Stimulated activated CD8-positive, alpha-beta memory T cell treated with anti-CD3 and anti-CD28 coated beads, Interleukin-2, amount 100 ng/mL, for 48 hours (primary cell): Measurements from ENCODE around the gene NAA60.

ENCODE experiments used
- DNase-seq, 2 donors: peaks; one replicate each; pipeline ENCODE4 v3.0.0-alpha.2; 2020; ENCODE audit warnings: low read depth in 2 of 2

NAA60 gene

GRCh38 chr16:3510416-3510815 is 66.9 kb downstream of the NAA60 start:
- DNase-seq = no peak

GRCh38 chr16:3511286-3512180 is 68.1 kb downstream of the NAA60 start:
- no peak for DNase-seq

GRCh38 chr16:3513892-3514583 is 70.6 kb downstream of the NAA60 start:
- DNase-seq = no peak

- no peak for DNase-seq
Observed at GRCh38 chr16:3514621-3515020, 71.1 kb downstream of the NAA60 start.

- no peak for DNase-seq
Observed at GRCh38 chr16:3515897-3516296, 72.4 kb downstream of the NAA60 start.

- DNase-seq = no peak
Observed at GRCh38 chr16:3518292-3518985, 75.0 kb downstream of the NAA60 start.

GRCh38 chr16:3518986-3519348 is 75.5 kb downstream of the NAA60 start:
- no peak for DNase-seq

GRCh38 chr16:3519581-3519980 is 76.1 kb downstream of the NAA60 start:
- no peak for DNase-seq

- DNase-seq = no peak
Observed at GRCh38 chr16:3520413-3520812, 76.9 kb downstream of the NAA60 start.

- no peak for DNase-seq
Observed at GRCh38 chr16:3520841-3521240, 77.4 kb downstream of the NAA60 start.

- DNase-seq = no peak
Observed at GRCh38 chr16:3523281-3523680, 79.8 kb downstream of the NAA60 start.

- no peak for DNase-seq
Observed at GRCh38 chr16:3525951-3526350, 82.5 kb downstream of the NAA60 start.

GRCh38 chr16:3527216-3527829 is 83.8 kb downstream of the NAA60 start:
- peak; percentile 39 to 50 for DNase-seq

GRCh38 chr16:3528406-3528805 is 84.9 kb downstream of the NAA60 start:
- DNase-seq = no peak

GRCh38 chr16:3529175-3529574 is 85.7 kb downstream of the NAA60 start:
- no peak for DNase-seq

- DNase-seq = no peak
Observed at GRCh38 chr16:3530371-3530914, 87.0 kb downstream of the NAA60 start.

GRCh38 chr16:3532741-3533140 is 89.3 kb downstream of the NAA60 start:
- no peak for DNase-seq

- DNase-seq = no peak
Observed at GRCh38 chr16:3534126-3534525, 90.6 kb downstream of the NAA60 start.

GRCh38 chr16:3536271-3536731 is 92.8 kb downstream of the NAA60 start:
- no peak for DNase-seq
